ENCODE measurements around the gene FAM193B.

The FAM193B gene

GRCh38 chr5:177470759-177471536, 83.4 kb downstream of the FAM193B start:
- no peak for DNase-seq (ENCODE audit: low read depth in 2 of 2)
